Measurements from ENCODE around the gene LIMA1. TPM values are rescaled to one million over a fixed set of nuclear protein-coding genes. Genes with fewer than 3 reads are reported as not detected.

The LIMA1 gene
- total and polyA plus RNA-seq, 9 of the 15 experiments (the other 6 are each of a cell fraction or from before 2014, with no cell fraction given): 20.2 to 37.8 (median 27.3) TPM

GRCh38 chr12:50246873-50247612 is 36.3 kb downstream of the LIMA1 start (continued):
- TF ChIP-seq TARDBP (IDR thresholded peaks at IDR 0.05) (no peak), HDAC1 (IDR thresholded peaks at IDR 0.05) (peak in 1 of 2 experiments; percentile 87; a peak in 2 of 4 replicates), GTF2F1 (IDR thresholded peaks at IDR 0.05; ENCODE audit: low read depth, low read length) (no peak), ZNF12 (CRISPR knock-in tag; IDR thresholded peaks at IDR 0.05) (no peak), KHSRP (IDR thresholded peaks at IDR 0.05) (no peak), ZNF717 (CRISPR knock-in tag; IDR thresholded peaks at IDR 0.05) (no peak), SNIP1 (IDR thresholded peaks at IDR 0.05; ENCODE audit: low read depth) (no peak), ZBTB2 (IDR thresholded peaks at IDR 0.05) (no peak; the same call in 1 of the 2 replicates), ARID3A (IDR thresholded peaks at IDR 0.05; ENCODE audit: borderline replicate concordance, low read depth, low read length) (peak; percentile 79; the same call in 1 of the 2 replicates), BHLHE40 (IDR thresholded peaks at IDR 0.05; ENCODE audit: low read length) (peak; percentile 4; the same call in 1 of the 2 replicates), SETDB1 (IDR thresholded peaks at IDR 0.05; ENCODE audit: low read length) (no peak), ZC3H4 (CRISPR knock-in tag; IDR thresholded peaks at IDR 0.05; ENCODE audit: borderline replicate concordance) (no peak), ZNF584 (CRISPR knock-in tag; IDR thresholded peaks at IDR 0.05; ENCODE audit: low read depth) (peak; percentile 87; the same call in 1 of the 2 replicates), CREB3L1 (IDR thresholded peaks at IDR 0.05; ENCODE audit: borderline replicate concordance, low read depth) (0 out of 2 replicates have a peak, but pooled peaks have one; percentile 0), HNRNPUL1 (IDR thresholded peaks at IDR 0.05; ENCODE audit: low read length) (no peak), ZSCAN29 (IDR thresholded peaks at IDR 0.05) (no peak), SRSF7 (optimal IDR thresholded peaks at IDR 0.05; ENCODE audit: low read depth, low read length) (no peak), PHF21A (IDR thresholded peaks at IDR 0.05; ENCODE audit: borderline replicate concordance, low read depth) (no peak), ZNF41 (CRISPR knock-in tag; conservative IDR thresholded peaks at IDR 0.05) (no peak), ATF7 (IDR thresholded peaks at IDR 0.05) (peak; percentile 77), FUS (optimal IDR thresholded peaks at IDR 0.05; ENCODE audit: low read depth, low read length) (no peak), ZNF174 (CRISPR knock-in tag; IDR thresholded peaks at IDR 0.05) (no peak), XRCC5 (IDR thresholded peaks at IDR 0.05; ENCODE audit: low read depth, low read length) (no peak), ZBTB5 (IDR thresholded peaks at IDR 0.05) (no peak), RAD51 (IDR thresholded peaks at IDR 0.05; ENCODE audit: borderline replicate concordance, low read depth) (0 out of 2 replicates have a peak, but pooled peaks have one; percentile 1)
